Aorta (tissue), 5 donors: ENCODE data around the gene SLC31A1. TPM values are rescaled to one million over a fixed set of nuclear protein-coding genes. Genes with fewer than 3 reads are reported as not detected.
"Not testable (repeated sequence)": the region's sequence is repeated elsewhere in the genome, so short reads cannot be mapped to it uniquely, and the experiment has no call there.

Source experiments
- ATAC-seq: fragments of 200-7000 bp; cut with Tn5 transposase; one replicate; pipeline ENCODE4 v1.9.1; 2022; ENCODE audit warnings: moderate library complexity; ENCODE audit not compliant: low FRiP score
- DNase-seq, 2 donors: peaks; one replicate each; pipeline ENCODE4 v3.0.0-alpha.2; 2020
- H3K27ac ChIP-seq, 2 donors: one replicate each; pipeline ENCODE4 v1.5.1; 2013; ENCODE audit warnings: low read length in 2 of 2, mild to moderate bottlenecking in 2 of 2, moderate library complexity in 2 of 2, control low read depth in 1 of 2, inconsistent platforms in 1 of 2, low read depth in 1 of 2
- H3K27me3 ChIP-seq, 2 donors: one replicate each; pipeline ENCODE4 v1.6.1; 2013; ENCODE audit warnings: control low read depth in 1 of 2, low read length in 1 of 2, mild to moderate bottlenecking in 1 of 2, moderate library complexity in 1 of 2; ENCODE audit not compliant: insufficient read depth in 2 of 2, control insufficient read depth in 1 of 2
- H3K36me3 ChIP-seq, 2 donors: one replicate each; pipeline ENCODE4 v1.6.1; 2013; ENCODE audit warnings: control low read depth in 1 of 2, low read length in 1 of 2, mild to moderate bottlenecking in 1 of 2; ENCODE audit not compliant: insufficient read depth in 2 of 2, control insufficient read depth in 1 of 2
- H3K4me1 ChIP-seq, 2 donors: one replicate each; pipeline ENCODE4 v1.6.1; 2013; ENCODE audit warnings: low read length in 2 of 2, control low read depth in 1 of 2, mild to moderate bottlenecking in 1 of 2, moderate library complexity in 1 of 2; ENCODE audit not compliant: insufficient read depth in 2 of 2, control insufficient read depth in 1 of 2
- H3K4me3 ChIP-seq, 2 donors: one replicate each; pipeline ENCODE4 v1.5.1; 2013; ENCODE audit warnings: low read length in 2 of 2, control low read depth in 1 of 2, mild to moderate bottlenecking in 1 of 2
- H3K9me3 ChIP-seq: one replicate; pipeline ENCODE4 v1.6.1; 2013; ENCODE audit warnings: mild to moderate bottlenecking, low read length; ENCODE audit not compliant: control insufficient read depth
- WGBS, 2 donors: extraction: QIAGEN DNeasy Blood & Tissue Kit; methylation state at CpG; one replicate each; pipeline ENCODE4 v1.1.7; 2013; 5-methylcytosine and 5-hydroxymethylcytosine counted together
- intact Hi-C, 2 donors: fragments of 100-400 bp; cut with DNase I; formaldehyde crosslinking; loops; one replicate each; pipeline versions ENCODE4 v1.14.2 to v1.15.0; 2022
- polyA plus RNA-seq, 2 donors: library from polyadenylated mRNA; stranded (reverse); fragments of 200-250 nt; gene quantifications; one replicate each; pipeline ENCODE4 v1.2.3, GENCODE V29; 2013
- total RNA-seq, 2 donors: library from RNA; stranded (reverse); fragmentation: NEBNext Ultra II Directional; extraction: Animal tissue kit (Norgen Biotek cat#: 25700); gene quantifications; one replicate each; pipeline ENCODE4 v1.2.1, GENCODE V29; 2021
- donor health status: healthy with polysubstance abuse.
- donor health status: Bipolar disorder and iron deficiency.
- donor health status: DM: no; HTN: no; CAD: no.
- donor health status: DM: no; HTN: no; CAD: no.
- donor health status: DM: yes; HTN: yes; CAD: no.

SLC31A1 gene
- total and polyA plus RNA-seq, 4 donors: 6.0 to 17.1 (median 13.0) TPM

- Histone ChIP-seq H3K27me3 (no peaks in the 10 kb centered on the region), H3K9me3 (no peaks in the 10 kb centered on the region), H3K4me1 (peaks cover 0 to 13% of the 10 kb centered on the region in 2 donors), H3K4me3 (no peak overlapping the region), H3K27ac (no peak overlapping the region), H3K36me3 (no peaks in the 10 kb centered on the region)
- DNase-seq (no peak), ATAC-seq (no peak)
- WGBS, 2 donors: 90 to 93% methylated on average over 2 of the region's 2 CpGs
- intact Hi-C loops: no loop called here
Measured at GRCh38 chr9:113223963-113224362, 2.6 kb downstream of the SLC31A1 start.

- DNase-seq: no peak
- intact Hi-C loops: no loop called here
- H3K4me1 ChIP-seq: peaks cover 0 to 2% of the 10 kb centered on the region in 2 donors
- H3K27me3 ChIP-seq: no peaks in the 10 kb centered on the region
- no peak overlapping the region for H3K27ac ChIP-seq
- H3K9me3 ChIP-seq: no peaks in the 10 kb centered on the region
- no peaks in the 10 kb centered on the region for H3K36me3 ChIP-seq
- WGBS, 2 donors: 50 to 88% methylated on average over 1 of the region's 1 CpG
- no peak overlapping the region for H3K4me3 ChIP-seq
- no peak for ATAC-seq
Measured at GRCh38 chr9:113227436-113227835, 6.1 kb downstream of the SLC31A1 start.

- Histone ChIP-seq H3K9me3 (no peaks in the 10 kb centered on the region), H3K27me3 (no peaks in the 10 kb centered on the region), H3K4me1 (no peaks in the 10 kb centered on the region), H3K36me3 (no peaks in the 10 kb centered on the region), H3K27ac (no peak overlapping the region), H3K4me3 (no peak overlapping the region)
- ATAC-seq: no peak
- WGBS, 2 donors: 73 to 74% methylated on average over 3 of the region's 3 CpGs
- DNase-seq: no peak
- intact Hi-C loops: no loop called here
Measured at GRCh38 chr9:113228130-113228665, 6.9 kb downstream of the SLC31A1 start.

- 97 to 99% methylated on average over 2 of the region's 2 CpGs for WGBS, 2 donors
- ATAC-seq (no peak), DNase-seq (no peak)
- no peak overlapping the region for H3K27ac ChIP-seq
- no peaks in the 10 kb centered on the region for H3K36me3 ChIP-seq
- H3K27me3 ChIP-seq: no peaks in the 10 kb centered on the region
- intact Hi-C loops: no loop called here
- H3K4me1 ChIP-seq: no peaks in the 10 kb centered on the region
- H3K4me3 ChIP-seq: no peak overlapping the region
- H3K9me3 ChIP-seq: no peaks in the 10 kb centered on the region
Measured at GRCh38 chr9:113231701-113232100, 10.4 kb downstream of the SLC31A1 start.

- DNase-seq, ATAC-seq, H3K9me3 ChIP-seq, H3K36me3 ChIP-seq, H3K4me3 ChIP-seq, H3K27me3 ChIP-seq, H3K4me1 ChIP-seq, H3K27ac ChIP-seq, intact Hi-C loops: not testable (repeated sequence)
- 85 to 92% methylated on average over 10 of the region's 10 CpGs for WGBS, 2 donors
Measured at GRCh38 chr9:113235701-113236255, 14.4 kb downstream of the SLC31A1 start.

- no peaks in the 10 kb centered on the region for H3K4me1 ChIP-seq
- DNase-seq (no peak), ATAC-seq (no peak)
- WGBS, 2 donors: 89 to 91% methylated on average over 4 of the region's 4 CpGs
- H3K9me3 ChIP-seq: no peaks in the 10 kb centered on the region
- no peaks in the 10 kb centered on the region for H3K27me3 ChIP-seq
- intact Hi-C loops: no loop called here
- H3K27ac ChIP-seq: no peak overlapping the region
- H3K36me3 ChIP-seq: no peaks in the 10 kb centered on the region
- H3K4me3 ChIP-seq: no peak overlapping the region
Measured at GRCh38 chr9:113237026-113237425, 15.7 kb downstream of the SLC31A1 start.

- Histone ChIP-seq H3K36me3 (no peaks in the 10 kb centered on the region), H3K4me3 (no peak overlapping the region), H3K27ac (no peak overlapping the region), H3K4me1 (no peaks in the 10 kb centered on the region), H3K9me3 (no peaks in the 10 kb centered on the region), H3K27me3 (no peaks in the 10 kb centered on the region)
- DNase-seq (no peak), ATAC-seq (no peak)
- intact Hi-C loops: no loop called here
- 79 to 81% methylated on average over 10 of the region's 10 CpGs for WGBS, 2 donors
Measured at GRCh38 chr9:113238202-113238858, 17.0 kb downstream of the SLC31A1 start.

GRCh38 chr9:113238859-113239232, 17.5 kb downstream of the SLC31A1 start:
- Histone ChIP-seq H3K27me3 (no peaks in the 10 kb centered on the region), H3K4me3 (no peak overlapping the region), H3K9me3 (no peaks in the 10 kb centered on the region), H3K27ac (no peak overlapping the region), H3K36me3 (no peaks in the 10 kb centered on the region), H3K4me1 (no peaks in the 10 kb centered on the region)
- no peak for DNase-seq
- WGBS, 2 donors: 5 to 9% methylated on average over 4 of the region's 4 CpGs
- intact Hi-C loops: no loop called here
- no peak for ATAC-seq

GRCh38 chr9:113241161-113241560, 19.8 kb downstream of the SLC31A1 start:
- Histone ChIP-seq H3K27ac (no peak overlapping the region), H3K4me1 (no peaks in the 10 kb centered on the region), H3K4me3 (no peak overlapping the region), H3K36me3 (no peaks in the 10 kb centered on the region), H3K9me3 (no peaks in the 10 kb centered on the region), H3K27me3 (no peaks in the 10 kb centered on the region)
- WGBS, 2 donors: 90 to 97% methylated on average over 2 of the region's 2 CpGs
- ATAC-seq: no peak
- DNase-seq: no peak
- intact Hi-C loops: no loop called here
